ENCODE data around the gene SLC13A4.
"Not testable (repeated sequence)": the region's sequence is repeated elsewhere in the genome, so short reads cannot be mapped to it uniquely, and the experiment has no call there.

Gene SLC13A4

GRCh38 chr7:135747366-135747765 is 19.4 kb upstream of the SLC13A4 start:
- DNase-seq = no peak

- DNase-seq = no peak
These were observed 17.8 kb upstream of the SLC13A4 start for GRCh38 chr7:135745703-135746312.

GRCh38 chr7:135744938-135745702 is 17.1 kb upstream of the SLC13A4 start:
- DNase-seq = no peak

GRCh38 chr7:135743907-135744731 is 16.1 kb upstream of the SLC13A4 start:
- DNase-seq = no peak

GRCh38 chr7:135742371-135742770 is 14.4 kb upstream of the SLC13A4 start:
- DNase-seq = no peak

- DNase-seq = no peak
These were observed 13.9 kb upstream of the SLC13A4 start for GRCh38 chr7:135741905-135742304.

- DNase-seq = no peak
These were observed 12.9 kb upstream of the SLC13A4 start for GRCh38 chr7:135740889-135741288.

- DNase-seq = not testable (repeated sequence)
These were observed 9.3 kb upstream of the SLC13A4 start for GRCh38 chr7:135737306-135737647.

GRCh38 chr7:135736586-135737305 is 8.8 kb upstream of the SLC13A4 start:
- no peak for DNase-seq

GRCh38 chr7:135734343-135734689 is 6.3 kb upstream of the SLC13A4 start:
- no peak for DNase-seq

GRCh38 chr7:135733603-135734342 is 5.8 kb upstream of the SLC13A4 start:
- DNase-seq = no peak

GRCh38 chr7:135731131-135731530 is 3.1 kb upstream of the SLC13A4 start:
- DNase-seq = no peak

GRCh38 chr7:135729230-135729629 is 1.2 kb upstream of the SLC13A4 start:
- DNase-seq = no peak

GRCh38 chr7:135726911-135727673 is 894 bp downstream of the SLC13A4 start:
- DNase-seq = no peak

GRCh38 chr7:135726276-135726788 is 1.7 kb downstream of the SLC13A4 start:
- no peak for DNase-seq

- no peak for DNase-seq
These were observed 4.6 kb downstream of the SLC13A4 start for GRCh38 chr7:135723411-135723810.

GRCh38 chr7:135721198-135721820 is 6.7 kb downstream of the SLC13A4 start:
- DNase-seq = no peak

GRCh38 chr7:135719688-135720087 is 8.3 kb downstream of the SLC13A4 start:
- no peak for DNase-seq

- DNase-seq = no peak
These were observed 9.1 kb downstream of the SLC13A4 start for GRCh38 chr7:135718794-135719437.

GRCh38 chr7:135718219-135718618 is 9.8 kb downstream of the SLC13A4 start:
- no peak for DNase-seq

GRCh38 chr7:135717693-135718092 is 10.3 kb downstream of the SLC13A4 start:
- DNase-seq = no peak
